ENCODE results near the gene ZNF17. TPM values are rescaled to one million over a fixed set of nuclear protein-coding genes. Genes with fewer than 3 reads are reported as not detected.
"Not testable (repeated sequence)": the region's sequence is repeated elsewhere in the genome, so short reads cannot be mapped to it uniquely, and the experiment has no call there.

ZNF17 gene
- total RNA-seq = 13.6 and 15.0 TPM in 2 replicates

GRCh38 chr19:57410877-57411671 lies at the start of gene ZNF17:
Gene ZNF17, plus strand, starts transcription at chr19:57411161. Its CDS starts 2,455 bp downstream, at chr19:57413616.
- intact Hi-C loops (cut with micrococcal nuclease) = loop anchor here (1.0 to 2.0 kb wide), 28 partner anchors 22 to 1096 kb away; partner anchors contain the start of genes ERVK3-1, TRAPPC2B, ZIK1 and ZNF134

- intact Hi-C loops (cut with micrococcal nuclease) = loop anchor here (2.0 to 5.0 kb wide), 3 partner anchors 252 to 1018 kb away; partner anchors contain the start of genes ZNF134, ZNF582 and ZNF837
These were observed 48.5 kb upstream of the ZNF17 start for GRCh38 chr19:57362419-57362818.

GRCh38 chr19:57362997-57363687 lies 47.8 kb upstream of the ZNF17 start, which contains the start of the genes TRAPPC2B and ZNF547:
Gene TRAPPC2B, plus strand, starts transcription at chr19:57363551. Its CDS starts 1,283 bp downstream, at chr19:57364834.
Gene ZNF547, plus strand, starts transcription at chr19:57363551. Its CDS starts 5,005 bp downstream, at chr19:57368556.
- intact Hi-C loops (cut with micrococcal nuclease) = loop anchor here (1.0 to 5.0 kb wide), 21 partner anchors 12 to 1077 kb away; partner anchors contain the start of genes RPS5, ZNF132, ZNF134 and ZNF17

- intact Hi-C loops (cut with micrococcal nuclease) = loop anchor here (1.0 to 5.0 kb wide), 21 partner anchors 12 to 1077 kb away; partner anchors contain the start of genes RPS5, ZNF132, ZNF134 and ZNF17
These were observed 47.2 kb upstream of the ZNF17 start for GRCh38 chr19:57363688-57364181.

DNA sequence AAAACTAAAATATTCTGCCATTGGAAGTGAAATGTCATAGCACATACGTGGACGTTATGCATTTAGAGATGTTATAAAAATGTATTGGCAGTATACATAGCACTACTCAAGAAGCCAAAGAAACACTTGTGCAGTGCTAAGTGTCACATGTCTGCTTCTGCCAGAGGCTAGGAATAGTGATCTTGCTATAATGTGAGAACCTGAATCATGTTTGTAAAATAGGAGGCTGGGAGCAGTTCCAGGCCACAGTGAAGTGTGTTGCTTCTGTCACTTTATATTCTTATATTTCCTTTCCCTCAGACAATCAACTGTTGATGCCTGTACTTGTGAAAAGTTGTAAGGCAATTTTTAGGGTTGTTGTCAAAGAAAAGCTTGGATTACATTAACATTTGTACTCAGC lies 44.2 kb upstream of the ZNF17 start:
- intact Hi-C loops (cut with micrococcal nuclease) = no loop called here

DNA sequence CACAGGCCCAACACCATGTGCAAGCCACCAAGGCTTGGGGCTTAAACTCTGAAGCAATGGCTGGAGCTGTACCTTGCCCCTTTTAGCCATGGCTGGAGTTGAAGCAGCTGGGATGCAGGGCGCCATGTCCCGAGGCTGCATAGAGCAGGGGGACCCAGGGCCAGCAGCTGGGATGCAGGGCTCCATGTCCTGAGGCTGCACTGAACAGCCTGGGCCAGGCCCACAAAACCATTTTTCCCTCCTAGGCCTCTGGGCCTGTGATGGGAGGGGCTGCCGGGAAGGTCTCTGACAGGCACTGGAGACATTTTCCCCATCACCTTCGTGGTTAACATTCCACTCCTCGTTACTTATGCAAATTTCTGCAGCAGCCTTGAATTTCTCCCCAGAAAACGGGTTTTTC lies 36.8 kb upstream of the ZNF17 start:
- intact Hi-C loops (cut with micrococcal nuclease) = no loop called here

DNA sequence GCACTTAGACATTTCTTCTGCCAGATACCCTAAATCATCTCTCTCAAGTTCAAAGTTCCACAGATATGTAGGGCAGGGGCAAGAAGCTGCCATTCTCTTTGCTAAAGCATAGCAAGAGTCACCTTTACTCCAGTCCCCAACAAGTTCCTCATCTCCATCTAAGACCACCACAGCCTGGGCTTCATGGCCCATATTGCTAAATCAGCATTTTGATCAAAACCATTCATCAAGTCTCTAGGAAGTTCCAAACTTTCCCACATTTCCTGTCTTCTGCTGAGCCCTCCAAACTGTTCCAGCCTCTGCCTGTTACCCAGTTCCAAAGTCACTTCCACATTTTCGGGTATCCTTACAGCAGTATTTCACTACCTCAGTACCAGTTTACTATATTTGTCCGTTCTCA lies 36.3 kb upstream of the ZNF17 start:
- intact Hi-C loops (cut with micrococcal nuclease) = not testable (repeated sequence)

DNA sequence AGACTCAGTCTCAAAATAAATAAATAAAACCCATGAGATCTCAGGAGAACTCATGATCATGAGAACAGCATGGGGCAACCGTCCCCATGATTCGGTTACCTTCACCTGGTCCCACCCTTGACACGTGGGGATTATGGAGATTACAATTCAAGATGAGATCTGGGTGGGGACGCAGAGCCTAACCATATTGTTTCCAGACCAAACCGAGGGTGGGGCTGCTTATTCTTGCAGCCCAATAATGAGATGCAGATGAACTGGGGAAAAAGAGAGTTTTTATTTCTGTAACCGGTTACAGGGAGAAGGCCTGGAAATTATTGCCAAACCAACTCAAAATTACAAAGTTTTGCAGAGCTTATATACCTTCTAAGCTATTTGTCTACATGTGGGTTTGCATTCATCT lies 34.8 kb upstream of the ZNF17 start:
- intact Hi-C loops (cut with micrococcal nuclease) = no loop called here

DNA sequence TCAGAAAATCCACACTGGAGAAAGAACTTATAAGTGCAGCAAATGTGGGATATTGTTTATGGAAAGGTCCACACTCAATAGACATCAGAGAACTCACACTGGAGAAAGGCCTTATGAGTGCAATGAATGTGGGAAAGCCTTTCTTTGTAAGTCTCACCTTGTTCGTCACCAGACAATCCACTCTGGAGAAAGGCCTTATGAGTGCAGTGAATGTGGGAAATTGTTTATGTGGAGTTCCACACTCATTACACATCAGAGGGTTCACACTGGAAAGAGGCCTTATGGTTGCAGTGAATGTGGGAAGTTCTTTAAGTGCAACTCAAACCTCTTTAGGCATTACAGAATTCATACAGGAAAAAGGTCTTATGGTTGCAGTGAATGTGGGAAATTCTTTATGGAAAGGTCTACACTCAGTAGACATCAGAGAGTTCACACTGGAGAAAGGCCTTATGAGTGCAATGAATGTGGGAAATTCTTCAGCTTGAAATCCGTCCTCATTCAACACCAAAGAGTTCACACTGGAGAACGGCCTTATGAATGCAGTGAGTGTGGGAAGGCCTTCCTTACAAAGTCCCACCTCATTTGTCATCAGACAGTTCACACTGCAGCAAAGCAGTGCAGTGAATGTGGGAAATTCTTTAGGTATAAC lies 33.3 kb upstream of the ZNF17 start:
- intact Hi-C loops (cut with micrococcal nuclease) = no loop called here

DNA sequence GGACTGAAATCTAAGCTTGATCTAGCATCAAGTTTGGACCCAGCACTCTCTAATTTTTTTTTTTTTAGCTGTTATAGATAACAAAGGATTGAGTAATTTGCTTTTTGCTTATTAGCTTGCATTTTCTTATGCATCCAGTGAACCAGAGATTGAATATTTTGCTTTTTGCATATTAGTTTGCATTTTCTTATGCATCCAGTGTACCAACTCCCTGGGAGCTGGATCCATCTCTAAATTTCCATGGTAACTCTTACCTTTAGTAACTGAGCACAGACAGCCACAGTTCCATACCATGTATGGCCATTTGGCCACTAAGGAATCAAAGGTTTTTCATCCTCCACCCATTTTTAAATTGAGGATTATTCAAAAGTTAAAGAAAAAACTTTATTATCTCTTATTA lies 30.0 kb upstream of the ZNF17 start:
- intact Hi-C loops (cut with micrococcal nuclease) = loop anchor here (10.0 kb wide), 1 partner anchor 434 kb away; the partner anchor contains the start of gene ZNF552

GRCh38 chr19:57382806-57383488 lies 28.0 kb upstream of the ZNF17 start:
- intact Hi-C loops (cut with micrococcal nuclease) = loop anchor here (10.0 kb wide), 1 partner anchor 432 kb away; the partner anchor contains the start of gene ZNF552

DNA sequence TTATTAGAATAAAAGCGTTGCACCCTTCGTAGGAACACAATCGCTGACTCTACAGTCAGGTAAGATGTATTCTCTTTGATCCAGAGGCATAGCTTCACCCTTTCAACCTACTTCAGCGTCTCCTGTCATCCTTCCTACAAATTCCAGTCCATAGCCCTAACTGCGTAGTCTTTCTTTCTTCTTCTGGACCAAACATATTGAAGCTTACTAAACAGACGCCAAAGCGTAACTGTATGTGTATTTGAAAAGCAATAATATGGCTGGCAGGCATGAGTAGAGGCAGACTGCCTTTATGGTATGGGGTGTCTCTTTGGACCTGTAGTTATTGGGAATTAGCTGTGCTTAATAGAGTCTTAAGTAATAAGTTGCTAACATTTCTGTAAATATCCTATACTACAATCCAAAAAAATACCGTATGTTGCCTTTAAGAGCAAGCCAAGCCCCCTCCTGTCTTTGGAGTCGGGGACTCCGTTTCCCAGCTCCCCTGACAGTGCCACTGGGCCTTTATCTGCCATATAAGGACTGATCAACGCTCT lies 21.7 kb upstream of the ZNF17 start:
- intact Hi-C loops (cut with micrococcal nuclease) = loop anchor here (1.0 to 10.0 kb wide), 26 partner anchors 22 to 1075 kb away; partner anchors contain the start of genes ERVK3-1, TRAPPC2B, ZNF132 and ZNF17

DNA sequence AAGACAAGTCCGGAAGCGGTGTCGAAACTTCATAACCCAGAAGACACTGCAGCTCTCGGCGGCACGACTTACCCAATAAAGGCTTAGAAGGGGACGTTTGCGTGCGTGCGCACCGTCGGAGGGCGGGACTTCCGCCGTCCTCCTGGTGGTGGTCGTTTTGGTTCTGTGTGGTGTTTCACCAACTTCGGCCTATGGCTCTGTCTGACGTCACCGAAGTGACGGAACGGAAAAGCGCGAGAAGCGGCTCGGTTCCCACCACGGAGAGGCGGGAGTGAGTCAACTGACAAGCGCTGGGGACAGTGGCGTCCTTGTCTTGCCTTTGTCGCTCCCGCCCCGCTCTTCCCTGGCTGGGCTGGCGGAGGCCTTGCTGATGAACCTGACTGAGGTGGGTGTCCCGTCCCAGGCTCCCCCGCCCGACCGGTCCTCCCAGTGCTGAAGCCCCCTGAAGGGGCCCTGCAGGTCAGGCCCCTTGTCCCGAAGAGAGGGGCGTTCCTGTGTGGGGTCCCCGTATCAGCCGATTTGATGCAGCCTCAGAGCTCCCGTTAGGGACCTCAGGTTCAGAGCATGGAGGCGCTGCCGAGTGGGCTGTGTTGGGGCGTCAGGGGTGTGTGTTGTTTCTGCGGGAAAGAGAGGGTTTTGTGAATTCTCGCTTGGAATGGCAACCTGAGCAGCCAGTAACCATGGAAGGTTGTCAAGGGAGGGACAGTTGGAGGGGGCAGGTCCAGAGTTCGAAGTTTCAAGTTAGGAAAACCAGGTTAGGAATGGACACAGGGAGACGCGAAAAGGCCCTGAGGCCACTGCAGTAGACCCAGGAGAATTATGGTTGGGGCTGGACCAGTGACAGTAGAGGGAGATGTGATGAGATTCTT lies 21.0 kb upstream of the ZNF17 start, which contains the start of gene ZNF548:
Gene ZNF548 (plus strand): TSS at position 125 of the 869 bp plus-strand sequence. CDS start 246 bp downstream, at position 371.
- intact Hi-C loops (cut with micrococcal nuclease) = loop anchor here (1.0 to 10.0 kb wide), 26 partner anchors 21 to 1076 kb away; partner anchors contain the start of genes ERVK3-1, TRAPPC2B, ZNF132 and ZNF17

GRCh38 chr19:57395710-57396109 lies 15.3 kb upstream of the ZNF17 start:
- intact Hi-C loops (cut with micrococcal nuclease) = no loop called here

- intact Hi-C loops (cut with micrococcal nuclease) = no loop called here
These were observed 12.1 kb upstream of the ZNF17 start for GRCh38 chr19:57398868-57399267.

- intact Hi-C loops (cut with micrococcal nuclease) = no loop called here
These were observed 7.0 kb upstream of the ZNF17 start for GRCh38 chr19:57403737-57404563.

GRCh38 chr19:57406516-57407123 lies 4.3 kb upstream of the ZNF17 start:
- intact Hi-C loops (cut with micrococcal nuclease) = loop anchor here (1.0 kb wide), 1 partner anchor 749 kb away; no protein-coding TSS in a partner anchor
